GM12878 (cell line): ENCODE measurements around the gene FNIP1. TPM values are rescaled to one million over a fixed set of nuclear protein-coding genes. Genes with fewer than 3 reads are reported as not detected.

Source experiments
- ATAC-seq: fragments of 200-7000 bp; cut with Tn5 transposase; 3 replicates; pipeline ENCODE4 v1.9.1; 2020; ENCODE audit warnings: mild to moderate bottlenecking, moderate library complexity
- BruUV-seq: library from RNA; stranded (reverse); fragments of 400-500 nt; replicated peaks from 2 replicates; lab custom pipeline; 2021; lab: Mats Ljungman, UMichigan
- CTCF ChIA-PET: fragments of 300-600 bp; sonication (Branson Sonifier 250); formaldehyde crosslinking; extraction: SDS; loops from one replicate; lab custom pipeline; 2021; ENCODE audit warnings: inconsistent platforms; lab: Yijun Ruan, JAX
- POLR2A ChIA-PET: fragments of 350-600 bp; formaldehyde crosslinking; extraction: SDS; loops from one replicate; lab custom pipeline; 2021; ENCODE audit warnings: inconsistent platforms; lab: Charles Lee
- RAD21 ChIA-PET: fragments of 300-600 bp; sonication (Branson Sonifier 250); formaldehyde crosslinking; loops from one replicate; lab custom pipeline; 2023; ENCODE audit warnings: antibody characterized with exemption; ENCODE audit not compliant: unreplicated experiment; lab: Charles Lee
- SMC1A ChIA-PET: fragments of 300-600 bp; sonication (Branson Sonifier 250); formaldehyde crosslinking; loops from one replicate; lab custom pipeline; 2023; ENCODE audit not compliant: unreplicated experiment, uncharacterized antibody; lab: Charles Lee
- DNase-seq: peaks from one replicate; pipeline ENCODE4 v3.0.0-alpha.2; 2011; ENCODE audit warnings: low read depth, low spot score
- FAIRE-seq: peaks from 3 replicates; lab custom pipeline; 2011; peaks lifted over from hg19 to GRCh38; lab: Jason Lieb, UNC
- H2AFZ ChIP-seq: 2 replicates; pipeline ENCODE4 v1.6.0; 2011; ENCODE audit warnings: low read depth, low read length, control low read depth; ENCODE audit not compliant: control insufficient read depth
- H3K27ac ChIP-seq: 2 replicates; pipeline ENCODE4 v1.5.1; 2011; ENCODE audit warnings: control low read depth; ENCODE audit not compliant: control insufficient read depth, insufficient read depth
- H3K27me3 ChIP-seq, 2 experiments: replicated peaks in 1 of 2; 2 replicates each; pipeline versions ENCODE4 v1.6.0 to v1.6.1; 2011; ENCODE audit warnings: low read length in 1 of 2; ENCODE audit not compliant: control insufficient read depth in 2 of 2, insufficient read depth in 2 of 2
- H3K36me3 ChIP-seq, 2 experiments: 2 replicates each; pipeline ENCODE4 v1.5.1; 2011; ENCODE audit warnings: low read length in 1 of 2; ENCODE audit not compliant: control insufficient read depth in 2 of 2, insufficient read depth in 2 of 2
- H3K4me1 ChIP-seq: 2 replicates; pipeline ENCODE4 v1.6.1; 2011; ENCODE audit warnings: mild to moderate bottlenecking, low read length, moderate library complexity, mixed read lengths; ENCODE audit not compliant: control insufficient read depth, insufficient read depth
- H3K4me2 ChIP-seq: 2 replicates; pipeline ENCODE4 v1.6.0; 2011; ENCODE audit warnings: control low read depth; ENCODE audit not compliant: control insufficient read depth, insufficient read depth
- H3K4me3 ChIP-seq: fragments of 200-600 bp; sonication (generic); 2 replicates; pipeline ENCODE4 v1.5.1; 2016
- H3K79me2 ChIP-seq: 2 replicates; pipeline ENCODE4 v1.6.0; 2011; ENCODE audit warnings: low read length; ENCODE audit not compliant: control insufficient read depth, insufficient read depth
- H3K9ac ChIP-seq: 2 replicates; pipeline ENCODE4 v1.8.0; 2011; ENCODE audit warnings: low read length, control low read depth, mixed read lengths; ENCODE audit not compliant: control insufficient read depth, insufficient read depth
- H3K9me3 ChIP-seq: replicated peaks from 3 replicates; pipeline ENCODE4 v1.5.1; 2011; ENCODE audit warnings: mild to moderate bottlenecking, low read length; ENCODE audit not compliant: control insufficient read depth, insufficient read depth
- H4K20me1 ChIP-seq: 2 replicates; pipeline ENCODE4 v1.6.0; 2011; ENCODE audit not compliant: control insufficient read depth, insufficient read depth
- BCLAF1 ChIP-seq: fragments of 450-650 bp; IDR thresholded peaks from 2 replicates; pipeline ENCODE4 v1.6.1; 2017; ENCODE audit warnings: antibody characterized with exemption, mild to moderate bottlenecking, moderate library complexity
- MTA2 ChIP-seq: fragments of 450-650 bp; IDR thresholded peaks from 2 replicates; pipeline ENCODE4 v1.6.1; 2016; ENCODE audit warnings: low read depth, mild to moderate bottlenecking, moderate library complexity
- RELB ChIP-seq: fragments of 450-650 bp; IDR thresholded peaks from 2 replicates; pipeline ENCODE4 v1.6.1; 2017; ENCODE audit warnings: low read depth, mild to moderate bottlenecking, moderate library complexity
- SIN3A ChIP-seq: IDR thresholded peaks from 2 replicates; pipeline ENCODE4 v1.6.1; 2012; ENCODE audit warnings: low read depth, low read length, improper control_type of control experiment
- SIX5 ChIP-seq: IDR thresholded peaks from 2 replicates; pipeline ENCODE4 v1.6.1; 2011; ENCODE audit warnings: mild to moderate bottlenecking, low read depth, low read length, moderate library complexity; ENCODE audit not compliant: severe bottlenecking
- SMARCA5 ChIP-seq: fragments of 450-650 bp; IDR thresholded peaks from 2 replicates; pipeline ENCODE4 v1.6.1; 2017; ENCODE audit warnings: mild to moderate bottlenecking
- STAT3 ChIP-seq: IDR thresholded peaks from 2 replicates; pipeline ENCODE4 v1.6.1; 2011; ENCODE audit warnings: low read depth, low read length, improper control_type of control experiment
- ZZZ3 ChIP-seq: IDR thresholded peaks from 2 replicates; pipeline ENCODE4 v1.6.1; 2011; ENCODE audit warnings: low read depth; ENCODE audit not compliant: control insufficient read depth, insufficient read length
- WGBS: methylation state at CpG from one replicate; pipeline ENCODE4 v1.1.6; 2016; ENCODE audit warnings: low lambda C conversion rate; ENCODE audit not compliant: insufficient replicate concordance, insufficient coverage; ENCODE audit errors: missing lambda C conversion rate; 5-methylcytosine and 5-hydroxymethylcytosine counted together
- in situ Hi-C: fragments of 300-500 bp; cut with MboI; formaldehyde crosslinking; loops from 9 replicates; pipeline ENCODE4 v1.14.3; 2018; ENCODE audit warnings: mixed read lengths
- intact Hi-C: fragments of 100-400 bp; cut with micrococcal nuclease; formaldehyde crosslinking; loops from one replicate; pipeline ENCODE4 v1.14.2; 2022; ENCODE audit not compliant: unreplicated experiment
- polyA plus RNA-seq, 11 experiments: library from polyadenylated mRNA; depleted of rRNA in 4 of 11; unstranded in 6 of 11; stranded (reverse) in 5 of 11; fragments of >200 nt; fragmentation: Nextera tagmentation in 4 of 11; fragmentation: Illumina TruSeq in 1 of 11; extraction: Ambion mirVana in 4 of 11; extraction: Trizol in 1 of 11; gene quantifications; 1 replicate in 1 of 11; 2 replicates in 10 of 11; pipeline versions ENCODE4 v1.2.1 to v1.2.3, GENCODE V29; 2011 to 2016; ENCODE audit warnings: inconsistent platforms in 2 of 11, missing spikeins in 2 of 11, low read depth in 1 of 11
- total RNA-seq, 4 experiments: library from RNA; depleted of rRNA in 3 of 4; stranded (reverse); fragments of >200 nt in 3 of 4; fragmentation: Illumina TruSeq in 1 of 4; extraction: Trizol in 1 of 4; gene quantifications; 2 replicates each; pipeline versions ENCODE4 v1.2.1 to v1.2.3, GENCODE V29; 2013 to 2021

Gene FNIP1
- total and polyA plus RNA-seq, 10 of the 15 experiments (the other 5 are each of a cell fraction or from before 2014, with no cell fraction given), result 4.3 to 18.0 (median 14.0) TPM

- over 99% methylated on average over 9 of the region's 9 CpGs for WGBS
- intact Hi-C loops, result no loop called here
Measured at GRCh38 chr5:131659841-131660240, 137.0 kb downstream of the FNIP1 start.

More at GRCh38 chr5:131659841-131660240, 137.0 kb downstream of the FNIP1 start:
- ChIA-PET RAD21 (no interaction called here), SMC1A (no interaction called here), CTCF (interaction anchor here (1.0 kb wide), 1 partner anchor 13 kb away, joined by 4 read pairs; no protein-coding TSS in a partner anchor)
- H3K27ac ChIP-seq, result no peak overlapping the region
- ATAC-seq, result no peak
- no peaks in the 10 kb centered on the region for H4K20me1 ChIP-seq
- in situ Hi-C loops, result no loop called here
- H2AFZ ChIP-seq, result no peak overlapping the region
- no peak for FAIRE-seq
- DNase-seq, result no peak
- no peaks in the 10 kb centered on the region for H3K27me3 ChIP-seq
- no peak overlapping the region for H3K4me3 ChIP-seq
- H3K36me3 ChIP-seq, result peaks cover 5 to 12% of the 10 kb centered on the region in 2 experiments
- no peak overlapping the region for H3K4me2 ChIP-seq
- H3K9me3 ChIP-seq, result no peaks in the 10 kb centered on the region; the same call in 1 of the 3 replicates
- H3K79me2 ChIP-seq, result no peaks in the 10 kb centered on the region
- TF ChIP-seq MTA2 (no peak), BCLAF1 (no peak), ZZZ3 (no peak), SIX5 (no peak), SIN3A (no peak), STAT3 (no peak), RELB (no peak), SMARCA5 (no peak)
- TF ChIP-seq, all 136 proteins: peak for 0
- POLR2A ChIA-PET, result no interaction called here
- Histone ChIP-seq H3K4me1 (no peaks in the 10 kb centered on the region), H3K9ac (no peak overlapping the region)
- no TSS peak for BruUV-seq
